RWPE2 (cell line): ENCODE measurements around the gene IFT88.
"Not testable (repeated sequence)": the region's sequence is repeated elsewhere in the genome, so short reads cannot be mapped to it uniquely, and the experiment has no call there.

Source experiments
- ATAC-seq: fragments of 200-7000 bp; cut with Tn5 transposase; 3 replicates; pipeline ENCODE4 v1.9.1; 2021; ENCODE audit warnings: low read depth
- DNase-seq: peaks from one replicate; pipeline ENCODE4 v3.0.0-alpha.2; 2020; ENCODE audit warnings: low spot score
- H3K27ac ChIP-seq: fragments of 450-650 bp; 2 replicates; pipeline ENCODE4 v1.5.1; 2017; ENCODE audit warnings: mild to moderate bottlenecking; ENCODE audit not compliant: poor library complexity, severe bottlenecking
- H3K27me3 ChIP-seq: fragments of 250-450 bp; sonication (Bioruptor Pico); 2 replicates; pipeline ENCODE4 v1.5.1; 2021; ENCODE audit warnings: mild to moderate bottlenecking, moderate library complexity; ENCODE audit not compliant: insufficient read depth, poor library complexity, severe bottlenecking
- H3K36me3 ChIP-seq: fragments of 250-450 bp; sonication (Bioruptor Pico); 2 replicates; pipeline ENCODE4 v1.5.1; 2020; ENCODE audit warnings: low read depth, mild to moderate bottlenecking, moderate library complexity
- H3K4me1 ChIP-seq: fragments of 250-450 bp; sonication (Bioruptor Pico); 2 replicates; pipeline ENCODE4 v1.5.1; 2021; ENCODE audit warnings: mild to moderate bottlenecking, moderate library complexity; ENCODE audit not compliant: insufficient read depth, poor library complexity, severe bottlenecking
- H3K4me3 ChIP-seq: fragments of 250-450 bp; sonication (Bioruptor Pico); 2 replicates; pipeline ENCODE4 v1.5.1; 2021; ENCODE audit warnings: mild to moderate bottlenecking, moderate library complexity; ENCODE audit not compliant: severe bottlenecking
- H3K9me3 ChIP-seq: fragments of 250-450 bp; sonication (Bioruptor Pico); 2 replicates; pipeline ENCODE4 v1.5.1; 2021; ENCODE audit warnings: mild to moderate bottlenecking, moderate library complexity; ENCODE audit not compliant: severe bottlenecking
- CTCF ChIP-seq: fragments of 450-650 bp; IDR thresholded peaks from one replicate; pipeline ENCODE4 v1.5.1; 2017; ENCODE audit warnings: mild to moderate bottlenecking, moderate library complexity; ENCODE audit not compliant: poor library complexity, severe bottlenecking

IFT88 gene

GRCh38 chr13:20679879-20680278 lies 112.9 kb downstream of the IFT88 start:
- DNase-seq (no peak), ATAC-seq (no peak)
- TF ChIP-seq CTCF, result no peak
- no peaks in the 10 kb centered on the region for H3K4me1 ChIP-seq
- no peaks in the 10 kb centered on the region for H3K9me3 ChIP-seq
- no peak overlapping the region for H3K27ac ChIP-seq
- no peaks in the 10 kb centered on the region for H3K36me3 ChIP-seq
- H3K27me3 ChIP-seq, result no peaks in the 10 kb centered on the region
- H3K4me3 ChIP-seq, result no peak overlapping the region

DNA sequence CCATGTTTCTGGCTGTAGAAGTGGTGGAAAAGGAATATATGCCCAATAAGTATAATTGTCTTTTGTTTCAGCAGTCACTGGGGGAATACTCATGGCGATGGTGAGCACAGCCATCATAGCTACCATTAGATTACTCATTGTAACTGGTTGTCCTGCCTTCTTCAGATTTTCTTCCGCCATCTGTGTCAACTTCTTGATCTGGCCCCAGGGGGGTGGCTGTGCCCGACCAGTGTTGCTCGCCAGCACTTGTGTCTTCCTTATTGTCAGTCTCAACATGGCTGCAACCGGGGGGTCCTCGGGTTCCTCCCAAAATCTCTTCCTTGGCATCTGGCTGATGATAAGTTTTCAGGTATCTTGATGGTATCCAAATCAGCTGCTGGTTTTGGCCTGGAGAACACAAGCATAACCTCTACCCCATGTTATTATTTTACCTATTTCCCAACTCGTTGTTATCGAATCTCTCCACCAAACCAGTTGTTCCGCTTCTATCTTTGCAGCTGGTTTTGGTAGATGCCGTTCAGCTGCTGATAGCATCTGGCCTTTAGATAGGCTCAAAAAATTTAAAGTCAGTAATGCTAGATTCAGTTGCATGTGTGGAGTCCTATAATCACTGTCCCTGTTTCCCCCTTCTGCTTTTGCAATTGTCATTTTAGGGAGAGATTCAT lies 113.6 kb downstream of the IFT88 start:
- no peaks in the 10 kb centered on the region for H3K4me1 ChIP-seq
- H3K27me3 ChIP-seq, result no peaks in the 10 kb centered on the region
- H3K9me3 ChIP-seq, result no peaks in the 10 kb centered on the region
- DNase-seq, result no peak
- H3K27ac ChIP-seq, result no peak overlapping the region
- no peak overlapping the region for H3K4me3 ChIP-seq
- ATAC-seq, result no peak
- TF ChIP-seq CTCF, result no peak
- H3K36me3 ChIP-seq, result no peaks in the 10 kb centered on the region

- not testable (repeated sequence) for H3K4me1 ChIP-seq, ATAC-seq, H3K27me3 ChIP-seq, H3K4me3 ChIP-seq, H3K9me3 ChIP-seq, DNase-seq, H3K36me3 ChIP-seq, H3K27ac ChIP-seq
These were observed 114.5 kb downstream of the IFT88 start for GRCh38 chr13:20681481-20681880.

DNA sequence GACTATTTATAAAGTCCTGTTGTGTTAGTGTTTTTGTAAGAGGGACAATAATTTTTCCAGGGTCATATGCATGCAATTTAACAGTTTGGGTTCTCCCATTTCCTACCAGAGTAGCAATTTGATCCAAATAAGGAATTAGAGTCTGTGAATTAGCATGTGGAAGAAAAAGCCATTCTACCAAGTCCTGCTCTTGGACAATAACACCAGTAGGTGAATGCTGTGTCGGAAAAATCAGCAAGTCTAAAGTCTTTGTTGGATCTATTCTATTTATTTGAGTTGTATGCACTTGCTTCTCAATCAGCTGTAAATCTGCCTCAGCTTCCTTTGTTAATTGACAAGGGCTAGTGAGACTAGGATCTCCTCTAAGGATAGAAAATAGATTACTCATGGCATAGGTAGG lies 115.1 kb downstream of the IFT88 start:
- TF ChIP-seq CTCF, result no peak
- no peaks in the 10 kb centered on the region for H3K4me1 ChIP-seq
- H3K27me3 ChIP-seq, result no peaks in the 10 kb centered on the region
- ATAC-seq, result no peak
- no peaks in the 10 kb centered on the region for H3K9me3 ChIP-seq
- no peak overlapping the region for H3K27ac ChIP-seq
- H3K36me3 ChIP-seq, result no peaks in the 10 kb centered on the region
- no peak for DNase-seq
- no peak overlapping the region for H3K4me3 ChIP-seq

DNA sequence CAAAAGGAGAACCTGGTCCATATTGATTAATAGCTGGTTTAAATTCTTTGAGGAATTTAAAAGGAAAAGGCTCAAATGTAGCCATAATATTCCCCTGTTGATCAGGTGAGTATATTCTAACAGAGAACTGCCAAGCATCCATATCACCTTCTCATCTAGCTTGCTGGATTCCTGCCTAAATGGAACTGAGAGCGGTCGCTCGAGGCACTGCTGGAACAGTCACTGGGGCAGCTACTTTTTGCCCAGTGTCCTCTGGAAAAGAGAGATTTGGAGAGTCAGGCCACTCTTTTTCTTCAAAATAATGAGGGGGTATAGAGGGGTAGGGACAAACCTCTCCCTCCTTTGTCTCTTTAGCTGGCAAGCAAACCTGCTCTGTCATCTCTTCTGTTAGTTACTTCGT lies 117.1 kb downstream of the IFT88 start:
- Histone ChIP-seq H3K27ac (no peak overlapping the region), H3K4me1 (no peaks in the 10 kb centered on the region), H3K9me3 (no peaks in the 10 kb centered on the region), H3K27me3 (no peaks in the 10 kb centered on the region), H3K4me3 (no peak overlapping the region), H3K36me3 (no peaks in the 10 kb centered on the region)
- no peak for TF ChIP-seq CTCF
- ATAC-seq (no peak), DNase-seq (no peak)
